ENCODE data around the gene STARD4.
A peak's percentile ranks its signal among the peaks of the same experiment; 100 is the strongest.

Gene STARD4

DNA sequence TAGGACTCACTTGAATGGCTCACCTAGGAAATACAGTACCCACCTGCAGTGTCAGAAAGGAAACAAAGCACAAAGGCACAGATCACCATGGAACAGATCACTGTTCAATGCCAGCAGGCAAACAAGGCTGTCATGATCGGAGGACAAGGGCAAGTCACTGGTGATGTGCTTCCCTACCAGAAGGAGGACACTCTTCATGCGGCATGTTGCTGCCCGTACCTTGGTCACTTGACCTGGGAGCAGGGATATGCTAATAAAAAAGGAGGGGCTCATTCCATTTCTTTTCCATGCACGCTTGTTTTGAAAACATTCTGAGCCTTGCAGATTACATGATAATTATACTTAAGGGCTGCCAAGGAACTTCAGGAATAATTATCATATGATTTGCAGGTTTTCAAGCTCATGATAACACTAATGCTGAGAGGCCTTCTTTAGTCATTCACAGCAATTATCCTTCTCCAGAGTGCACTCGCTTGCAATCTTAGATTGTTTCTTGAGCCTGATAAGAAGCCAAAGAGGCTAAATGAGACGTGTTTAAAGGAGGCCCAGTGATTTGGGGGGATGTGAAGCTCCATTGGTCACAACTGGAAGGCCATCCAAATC, 36.1 kb upstream of the STARD4 start:
- TF ChIP-seq, protein P1, sequence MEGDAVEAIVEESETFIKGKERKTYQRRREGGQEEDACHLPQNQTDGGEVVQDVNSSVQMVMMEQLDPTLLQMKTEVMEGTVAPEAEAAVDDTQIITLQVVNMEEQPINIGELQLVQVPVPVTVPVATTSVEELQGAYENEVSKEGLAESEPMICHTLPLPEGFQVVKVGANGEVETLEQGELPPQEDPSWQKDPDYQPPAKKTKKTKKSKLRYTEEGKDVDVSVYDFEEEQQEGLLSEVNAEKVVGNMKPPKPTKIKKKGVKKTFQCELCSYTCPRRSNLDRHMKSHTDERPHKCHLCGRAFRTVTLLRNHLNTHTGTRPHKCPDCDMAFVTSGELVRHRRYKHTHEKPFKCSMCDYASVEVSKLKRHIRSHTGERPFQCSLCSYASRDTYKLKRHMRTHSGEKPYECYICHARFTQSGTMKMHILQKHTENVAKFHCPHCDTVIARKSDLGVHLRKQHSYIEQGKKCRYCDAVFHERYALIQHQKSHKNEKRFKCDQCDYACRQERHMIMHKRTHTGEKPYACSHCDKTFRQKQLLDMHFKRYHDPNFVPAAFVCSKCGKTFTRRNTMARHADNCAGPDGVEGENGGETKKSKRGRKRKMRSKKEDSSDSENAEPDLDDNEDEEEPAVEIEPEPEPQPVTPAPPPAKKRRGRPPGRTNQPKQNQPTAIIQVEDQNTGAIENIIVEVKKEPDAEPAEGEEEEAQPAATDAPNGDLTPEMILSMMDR (IDR thresholded peaks at IDR 0.05; ENCODE audit: low read depth, low read length, missing control alignments), result no peak
- H3K4me3 ChIP-seq (ENCODE audit: low read depth, low read length), result no peak overlapping the region
- DNase-seq (ENCODE audit: low read depth), result no peak

DNA sequence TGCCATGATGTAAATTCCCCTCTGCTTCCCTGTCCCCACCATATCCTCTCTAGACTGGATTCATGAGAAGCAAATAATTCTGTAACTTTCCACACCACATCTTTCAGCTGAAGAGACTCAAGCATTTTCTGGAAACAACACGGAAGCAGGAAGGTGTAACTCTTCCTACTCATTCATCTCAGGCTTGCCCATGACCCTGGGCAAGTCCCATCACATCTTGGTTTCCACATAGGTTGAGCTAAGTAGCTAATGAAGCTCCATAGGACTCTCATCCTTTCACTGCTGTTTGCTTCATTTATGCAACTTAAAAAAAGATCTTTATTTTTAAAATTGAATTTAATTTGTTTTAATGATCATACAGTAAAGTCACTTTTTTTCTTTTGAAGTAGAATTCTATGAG, 32.7 kb upstream of the STARD4 start:
- TF ChIP-seq, protein P1 (IDR thresholded peaks at IDR 0.05; ENCODE audit: low read depth, low read length, missing control alignments), result no peak
- DNase-seq (ENCODE audit: low read depth), result no peak
- H3K4me3 ChIP-seq (ENCODE audit: low read depth, low read length), result no peak overlapping the region

DNA sequence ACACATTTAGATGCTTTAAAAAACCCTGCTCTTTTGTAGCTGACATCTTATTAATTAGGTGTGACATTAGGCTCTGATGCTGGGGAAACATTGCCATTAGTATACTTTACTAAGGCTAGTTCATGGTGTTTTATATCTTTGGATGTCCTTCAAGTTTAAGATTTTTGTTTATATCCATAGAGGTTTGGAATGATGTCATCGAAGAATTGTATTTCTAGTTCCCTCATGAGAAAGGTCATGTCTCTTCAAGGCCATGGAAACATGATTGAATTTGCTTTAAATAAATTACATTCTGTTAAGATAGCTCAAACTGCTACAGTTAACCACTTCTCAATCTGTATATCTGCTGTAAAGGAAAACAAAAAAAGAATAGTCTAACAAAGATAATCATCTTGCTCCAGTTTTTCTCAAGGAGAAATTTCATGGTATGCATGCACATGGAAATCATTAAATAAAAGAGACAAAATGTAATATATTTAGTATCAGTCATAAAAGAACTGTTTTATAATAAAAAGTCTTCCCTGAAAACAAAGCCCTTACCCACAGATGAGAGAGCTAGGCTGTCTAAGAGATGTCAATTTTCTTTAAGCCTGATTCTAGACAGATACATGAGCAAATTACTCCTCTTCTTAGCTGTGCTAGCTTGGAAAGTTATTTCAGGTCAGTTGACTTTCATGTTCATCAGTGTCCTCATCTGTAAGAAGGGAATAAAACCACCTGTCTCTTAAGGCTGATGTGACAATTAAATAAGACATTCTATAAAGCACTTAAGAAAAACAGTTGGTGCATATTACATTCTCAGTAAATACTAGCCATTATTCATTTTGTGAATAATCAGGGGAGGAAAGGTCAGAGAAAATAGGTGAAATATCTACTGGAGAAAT, 25.0 kb upstream of the STARD4 start:
- TF ChIP-seq, protein P1 (IDR thresholded peaks at IDR 0.05; ENCODE audit: low read depth, low read length, missing control alignments), result no peak
- DNase-seq (ENCODE audit: low read depth), result no peak
- no peak overlapping the region for H3K4me3 ChIP-seq (ENCODE audit: low read depth, low read length)

DNA sequence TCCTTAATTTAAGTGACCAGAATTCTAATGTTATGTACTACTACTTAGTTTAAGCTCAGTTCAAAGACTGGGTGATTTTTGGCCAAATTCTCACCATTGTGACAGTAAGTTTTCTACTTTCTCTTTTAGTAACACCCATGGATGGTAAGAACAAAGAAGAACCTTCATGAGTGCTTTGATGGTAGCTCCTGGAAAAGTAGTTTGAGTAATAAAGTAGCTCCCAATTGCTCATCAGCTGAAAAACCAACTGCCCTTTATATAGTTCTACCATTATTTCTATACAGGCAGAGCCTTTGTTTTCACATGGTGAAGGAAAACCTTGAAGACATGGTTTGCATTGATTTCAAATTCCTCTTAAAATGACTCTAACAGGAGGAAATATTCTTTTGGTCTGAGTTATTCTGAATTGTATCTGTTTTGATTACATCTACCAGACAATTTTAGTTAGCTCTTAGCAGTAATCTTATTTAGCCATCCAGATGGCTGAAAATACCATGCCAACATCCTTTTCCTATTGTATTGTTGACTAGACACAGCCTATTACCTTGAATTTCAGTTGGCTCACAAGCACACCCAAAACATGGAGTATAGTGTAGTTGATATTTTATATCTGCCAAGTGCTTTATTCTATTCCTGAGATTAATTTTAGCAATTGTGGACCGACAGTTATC, 23.7 kb upstream of the STARD4 start:
- DNase-seq (ENCODE audit: low read depth), result no peak
- TF ChIP-seq, protein P1 (IDR thresholded peaks at IDR 0.05; ENCODE audit: low read depth, low read length, missing control alignments), result no peak
- H3K4me3 ChIP-seq (ENCODE audit: low read depth, low read length), result no peak overlapping the region

DNA sequence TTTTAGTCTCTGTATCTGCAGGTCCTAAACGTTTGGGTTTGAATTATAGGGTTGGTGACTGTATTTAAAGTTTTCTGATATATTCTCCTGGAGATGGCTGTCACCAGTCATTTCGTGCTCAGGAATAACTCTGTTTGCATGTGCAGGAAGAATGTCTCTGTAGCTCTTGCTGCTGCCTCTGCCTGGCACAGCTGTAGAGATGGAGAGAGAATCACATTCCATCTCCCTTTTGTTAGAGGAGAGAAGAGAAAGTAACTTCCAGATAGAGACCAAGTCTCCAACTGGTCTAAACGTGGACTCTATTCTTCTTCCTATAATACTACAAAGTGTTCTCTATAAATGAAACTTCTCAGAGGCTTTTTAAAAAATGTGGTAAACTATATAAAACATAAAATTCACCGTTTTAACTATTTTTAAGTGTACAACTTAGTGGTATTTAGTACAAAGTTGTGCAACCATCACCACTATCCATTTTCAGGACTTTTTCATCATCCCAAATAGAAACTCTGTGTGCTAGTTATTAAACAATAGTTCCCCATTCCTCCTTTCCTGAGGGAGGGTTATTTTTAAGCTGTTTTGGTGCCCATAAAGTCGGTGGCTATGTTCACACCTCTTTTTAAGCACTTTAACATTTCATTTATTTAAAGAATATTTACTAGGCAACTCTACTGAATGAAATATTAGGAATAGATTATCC, 20.7 kb upstream of the STARD4 start:
- DNase-seq (ENCODE audit: low read depth), result no peak
- no peak overlapping the region for H3K4me3 ChIP-seq (ENCODE audit: low read depth, low read length)
- TF ChIP-seq, protein P1 (IDR thresholded peaks at IDR 0.05; ENCODE audit: low read depth, low read length, missing control alignments), result no peak

DNA sequence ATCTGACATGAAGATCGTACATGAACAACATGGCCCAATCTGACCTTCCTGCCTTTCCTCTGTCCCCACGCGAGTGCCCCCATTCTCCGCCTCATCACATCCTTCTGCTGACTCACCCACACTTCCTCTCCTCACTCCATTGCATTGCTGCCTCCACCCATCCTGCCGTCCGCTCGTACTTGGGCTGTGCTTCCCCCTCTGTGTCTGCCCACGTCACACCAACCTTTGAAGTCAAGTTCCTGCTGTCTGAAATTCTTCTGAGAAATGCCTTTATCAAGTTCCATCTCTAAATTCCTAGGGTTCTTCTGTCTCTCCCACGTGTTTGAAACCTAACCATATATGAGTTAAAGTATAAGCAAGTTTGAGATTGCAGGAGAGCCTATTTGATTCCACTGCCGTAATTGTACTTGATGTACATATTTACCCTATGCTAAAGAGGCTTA, 18.0 kb upstream of the STARD4 start:
- peak; percentile 55 for DNase-seq (ENCODE audit: low read depth)
- TF ChIP-seq, protein P1 (IDR thresholded peaks at IDR 0.05; ENCODE audit: low read depth, low read length, missing control alignments), result no peak
- H3K4me3 ChIP-seq (ENCODE audit: low read depth, low read length), result no peak overlapping the region

All from GM12864 (cell line).